Measurements from ENCODE around the gene UQCRC1.

Gene UQCRC1

DNA sequence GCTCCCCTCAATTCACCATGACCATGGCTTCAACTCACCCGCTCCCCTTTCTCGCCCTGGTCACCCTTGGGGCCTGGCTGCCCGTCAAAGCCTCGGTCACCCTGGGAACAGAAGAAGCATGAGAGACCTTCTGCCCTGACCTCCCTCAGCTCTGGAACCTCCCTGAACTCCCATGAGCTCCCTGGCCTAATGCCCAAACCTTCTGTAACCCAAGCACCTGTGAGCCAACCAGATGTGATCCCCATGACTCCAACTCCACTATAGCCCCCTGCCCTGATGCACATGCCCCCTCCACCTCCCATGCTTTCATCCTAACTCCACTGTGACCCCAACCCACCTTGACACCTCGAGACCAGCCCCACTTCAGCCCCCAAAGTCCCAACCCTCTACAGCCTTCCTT lies 42.4 kb downstream of the UQCRC1 start:
- no peaks in the 10 kb centered on the region for H3K36me3 ChIP-seq (replicated peaks; ENCODE audit: insufficient read depth, low read length)
- TF ChIP-seq, protein P1, sequence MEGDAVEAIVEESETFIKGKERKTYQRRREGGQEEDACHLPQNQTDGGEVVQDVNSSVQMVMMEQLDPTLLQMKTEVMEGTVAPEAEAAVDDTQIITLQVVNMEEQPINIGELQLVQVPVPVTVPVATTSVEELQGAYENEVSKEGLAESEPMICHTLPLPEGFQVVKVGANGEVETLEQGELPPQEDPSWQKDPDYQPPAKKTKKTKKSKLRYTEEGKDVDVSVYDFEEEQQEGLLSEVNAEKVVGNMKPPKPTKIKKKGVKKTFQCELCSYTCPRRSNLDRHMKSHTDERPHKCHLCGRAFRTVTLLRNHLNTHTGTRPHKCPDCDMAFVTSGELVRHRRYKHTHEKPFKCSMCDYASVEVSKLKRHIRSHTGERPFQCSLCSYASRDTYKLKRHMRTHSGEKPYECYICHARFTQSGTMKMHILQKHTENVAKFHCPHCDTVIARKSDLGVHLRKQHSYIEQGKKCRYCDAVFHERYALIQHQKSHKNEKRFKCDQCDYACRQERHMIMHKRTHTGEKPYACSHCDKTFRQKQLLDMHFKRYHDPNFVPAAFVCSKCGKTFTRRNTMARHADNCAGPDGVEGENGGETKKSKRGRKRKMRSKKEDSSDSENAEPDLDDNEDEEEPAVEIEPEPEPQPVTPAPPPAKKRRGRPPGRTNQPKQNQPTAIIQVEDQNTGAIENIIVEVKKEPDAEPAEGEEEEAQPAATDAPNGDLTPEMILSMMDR (IDR thresholded peaks at IDR 0.05; ENCODE audit: low read length) = no peak
- TF ChIP-seq EZH2 (optimal IDR thresholded peaks at IDR 0.05; ENCODE audit: low read depth, low read length) (no peak), EZH2phosphoT487 (IDR thresholded peaks at IDR 0.05; ENCODE audit: low read length) (no peak)
- no peak overlapping the region for H3K4me2 ChIP-seq (ENCODE audit: low read depth, low read length)
- no peak overlapping the region for H3K4me3 ChIP-seq (ENCODE audit: low read length)
- no peaks in the 10 kb centered on the region for H3K9me2 ChIP-seq (replicated peaks; ENCODE audit: insufficient read depth, low read length)
- no peaks in the 10 kb centered on the region for H3F3A ChIP-seq (ENCODE audit: insufficient read depth, low read length)
- H3K9me3 ChIP-seq (replicated peaks; ENCODE audit: insufficient read depth, low read length) = no peaks in the 10 kb centered on the region
- no peak overlapping the region for H3K9ac ChIP-seq (ENCODE audit: low read length)
- H3K27me3 ChIP-seq (replicated peaks; ENCODE audit: insufficient read depth, low read length) = peaks cover 27% of the 10 kb centered on the region
- H3K4me1 ChIP-seq (ENCODE audit: low read length) = no peaks in the 10 kb centered on the region
- DNase-seq = no peak
- no peak overlapping the region for H2AFZ ChIP-seq (ENCODE audit: low read length)
- H3K27ac ChIP-seq (ENCODE audit: low read length) = no peak overlapping the region
- H3K79me2 ChIP-seq (ENCODE audit: low read length) = no peaks in the 10 kb centered on the region
- no peaks in the 10 kb centered on the region for H4K20me1 ChIP-seq (ENCODE audit: insufficient read depth, low read length)

DNA sequence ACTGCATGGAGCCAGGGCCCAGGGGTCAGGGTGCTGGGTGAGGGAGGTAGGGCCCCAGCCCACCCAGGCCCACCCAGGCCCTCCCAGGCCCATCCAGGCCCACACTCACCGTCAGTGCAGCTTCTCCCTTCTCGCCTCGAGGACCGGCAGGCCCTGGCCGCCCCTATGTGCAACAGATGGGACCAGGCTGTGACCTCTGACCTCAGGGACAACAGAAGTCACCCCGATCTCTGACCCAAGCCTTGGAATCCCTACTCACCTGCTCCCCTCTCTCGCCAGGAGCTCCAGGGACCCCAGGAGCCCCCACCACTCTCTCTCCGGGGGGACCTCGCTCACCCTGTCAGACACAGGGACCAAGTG lies 43.1 kb downstream of the UQCRC1 start:
- Histone ChIP-seq H3F3A (ENCODE audit: insufficient read depth, low read length) (no peaks in the 10 kb centered on the region), H3K4me2 (ENCODE audit: low read depth, low read length) (no peak overlapping the region), H3K9me3 (replicated peaks; ENCODE audit: insufficient read depth, low read length) (no peaks in the 10 kb centered on the region), H3K36me3 (replicated peaks; ENCODE audit: insufficient read depth, low read length) (no peaks in the 10 kb centered on the region), H3K9me2 (replicated peaks; ENCODE audit: insufficient read depth, low read length) (no peaks in the 10 kb centered on the region), H3K27ac (ENCODE audit: low read length) (no peak overlapping the region), H3K9ac (ENCODE audit: low read length) (no peak overlapping the region), H3K4me1 (ENCODE audit: low read length) (no peaks in the 10 kb centered on the region), H4K20me1 (ENCODE audit: insufficient read depth, low read length) (no peaks in the 10 kb centered on the region), H3K27me3 (replicated peaks; ENCODE audit: insufficient read depth, low read length) (peaks cover 27% of the 10 kb centered on the region), H3K79me2 (ENCODE audit: low read length) (no peaks in the 10 kb centered on the region), H3K4me3 (ENCODE audit: low read length) (no peak overlapping the region), H2AFZ (ENCODE audit: low read length) (no peak overlapping the region)
- DNase-seq = no peak
- TF ChIP-seq EZH2 (optimal IDR thresholded peaks at IDR 0.05; ENCODE audit: low read depth, low read length) = no peak
- no peak for TF ChIP-seq EZH2phosphoT487 (IDR thresholded peaks at IDR 0.05; ENCODE audit: low read length)
- TF ChIP-seq, protein P1 (IDR thresholded peaks at IDR 0.05; ENCODE audit: low read length) = no peak

DNA sequence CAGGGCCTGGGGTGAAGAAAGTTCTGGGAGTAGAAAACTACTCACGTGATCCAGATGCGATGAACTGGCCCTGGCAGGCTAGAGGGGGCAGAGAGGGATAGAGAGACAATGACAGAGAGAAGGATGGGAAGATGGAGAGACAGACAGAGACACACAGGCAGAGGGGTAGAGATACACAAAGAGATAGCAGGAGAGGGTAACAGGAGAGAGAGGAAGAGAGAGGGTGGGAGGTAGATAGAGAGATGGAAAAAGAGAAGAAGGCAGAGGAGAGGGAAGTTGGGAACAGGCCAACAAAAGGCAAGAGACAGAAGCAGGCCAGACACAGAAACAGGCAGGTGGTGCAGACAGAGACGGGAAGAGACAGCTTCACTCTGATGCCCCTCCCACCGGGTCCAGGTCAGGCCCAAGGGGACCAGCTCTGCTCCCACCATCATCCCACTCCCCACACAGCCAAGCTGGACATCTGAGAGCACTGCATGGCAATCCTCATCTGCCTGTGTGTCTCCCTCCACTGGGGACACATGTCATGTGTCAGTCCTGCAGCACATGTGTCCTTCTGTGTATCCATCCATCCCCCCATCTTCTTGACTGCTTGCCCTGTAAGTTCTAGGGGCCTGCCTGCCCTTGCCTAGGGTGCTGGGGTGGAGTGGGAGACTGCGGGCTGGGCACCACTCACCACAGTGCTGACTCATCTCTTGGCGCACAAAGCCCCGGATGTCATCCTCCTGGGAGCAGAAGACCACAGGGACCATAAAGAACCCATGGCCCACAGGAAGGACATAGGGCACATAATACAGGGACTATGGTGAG lies 43.6 kb downstream of the UQCRC1 start:
- Histone ChIP-seq H2AFZ (ENCODE audit: low read length) (no peak overlapping the region), H3K4me3 (ENCODE audit: low read length) (no peak overlapping the region), H3K4me1 (ENCODE audit: low read length) (no peaks in the 10 kb centered on the region), H3K9me3 (replicated peaks; ENCODE audit: insufficient read depth, low read length) (no peaks in the 10 kb centered on the region), H3F3A (ENCODE audit: insufficient read depth, low read length) (no peaks in the 10 kb centered on the region), H3K4me2 (ENCODE audit: low read depth, low read length) (no peak overlapping the region), H3K27me3 (replicated peaks; ENCODE audit: insufficient read depth, low read length) (peaks cover 21% of the 10 kb centered on the region), H3K27ac (ENCODE audit: low read length) (no peak overlapping the region), H3K79me2 (ENCODE audit: low read length) (no peaks in the 10 kb centered on the region), H4K20me1 (ENCODE audit: insufficient read depth, low read length) (no peaks in the 10 kb centered on the region), H3K9ac (ENCODE audit: low read length) (no peak overlapping the region), H3K36me3 (replicated peaks; ENCODE audit: insufficient read depth, low read length) (no peaks in the 10 kb centered on the region), H3K9me2 (replicated peaks; ENCODE audit: insufficient read depth, low read length) (no peaks in the 10 kb centered on the region)
- no peak for DNase-seq
- TF ChIP-seq EZH2 (optimal IDR thresholded peaks at IDR 0.05; ENCODE audit: low read depth, low read length) = no peak
- TF ChIP-seq, protein P1 (IDR thresholded peaks at IDR 0.05; ENCODE audit: low read length) = no peak
- no peak for TF ChIP-seq EZH2phosphoT487 (IDR thresholded peaks at IDR 0.05; ENCODE audit: low read length)
